ENCODE results near the gene CLMN. TPM values are rescaled to one million over a fixed set of nuclear protein-coding genes. Genes with fewer than 3 reads are reported as not detected.

The CLMN gene
- total and polyA plus RNA-seq, 2 of the 8 experiments (the other 6 are each of a cell fraction or from before 2014, with no cell fraction given) = 1.6 to 8.2 TPM

DNA sequence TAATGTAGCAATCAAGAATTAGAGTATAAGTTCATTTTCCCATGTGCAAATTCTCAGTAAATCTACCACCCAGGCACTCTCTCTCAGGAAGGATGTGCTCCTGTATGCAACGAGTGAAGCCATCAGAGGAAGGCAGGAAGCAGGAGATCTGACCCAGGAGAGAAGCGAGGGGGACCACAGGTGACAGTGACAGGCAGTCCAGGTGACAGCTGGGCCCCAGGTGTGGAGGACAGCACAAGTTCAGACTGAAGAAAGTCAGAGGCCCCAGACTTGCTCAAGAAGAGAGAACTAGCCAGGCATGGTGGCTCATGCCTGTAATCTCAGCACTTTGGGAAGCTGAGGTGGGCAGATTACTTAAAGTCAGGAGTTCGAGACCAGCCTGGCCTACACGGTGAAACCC lies 13.8 kb downstream of the CLMN start:
- TF ChIP-seq HDAC6 (IDR thresholded peaks at IDR 0.05; ENCODE audit: low read depth, low read length) (no peak), RFX5 (IDR thresholded peaks at IDR 0.05; ENCODE audit: borderline replicate concordance, low read depth, low read length) (no peak), PHF8 (conservative IDR thresholded peaks at IDR 0.05; ENCODE audit: low read depth, low read length) (no peak)
- Histone ChIP-seq H3K23ac (ENCODE audit: insufficient read length) (no peak overlapping the region), H3K23me2 (ENCODE audit: low read depth, low read length) (no peaks in the 10 kb centered on the region), H3K36me3 (ENCODE audit: control insufficient read depth in 2 of 4, insufficient read depth in 4 of 4, low read length in 3 of 4) (no peaks in the 10 kb centered on the region), H2AFZ (ENCODE audit: low read length) (no peak overlapping the region), H2BK12ac (ENCODE audit: low read depth, low read length) (no peak overlapping the region), H3K18ac (ENCODE audit: extremely low read depth, low read length) (no peak overlapping the region), H2BK120ac (replicated peaks; ENCODE audit: low read depth, low read length) (no peak overlapping the region), H4K5ac (ENCODE audit: insufficient read length, low read depth, low read length) (no peak overlapping the region), H3K56ac (replicated peaks; ENCODE audit: insufficient read length, low read depth, low read length) (no peak overlapping the region), H2AK5ac (ENCODE audit: low read depth, low read length) (no peak overlapping the region), H3K9me3 (ENCODE audit: insufficient read depth in 2 of 2, low read depth in 1 of 2, low read length in 1 of 2) (no peaks in the 10 kb centered on the region), H2BK20ac (ENCODE audit: low read length) (no peak overlapping the region), H3K4me3 (ENCODE audit: extremely low read depth in 1 of 4, insufficient read depth in 2 of 4, low read depth in 3 of 4, low read length in 4 of 4) (no peak overlapping the region), H3K27ac (ENCODE audit: low read depth, low read length) (no peak overlapping the region), H4K20me1 (replicated peaks in 1 of 2; ENCODE audit: control insufficient read depth in 1 of 2, insufficient read depth in 2 of 2, low read length in 2 of 2) (peaks cover 0 to 2% of the 10 kb centered on the region in 2 experiments), H3K4ac (replicated peaks; ENCODE audit: insufficient read length, low read depth, low read length) (no peak overlapping the region), H2BK15ac (ENCODE audit: low read length) (no peak overlapping the region), H4K91ac (replicated peaks; ENCODE audit: insufficient read length, low read length) (no peak overlapping the region), H3K4me2 (ENCODE audit: insufficient read depth in 1 of 2, low read depth in 2 of 2, low read length in 2 of 2) (no peak overlapping the region), H3K79me2 (ENCODE audit: control insufficient read depth in 1 of 2, insufficient read depth in 2 of 2, low read length in 2 of 2) (no peaks in the 10 kb centered on the region), H3K27me3 (replicated peaks in 1 of 4; ENCODE audit: control insufficient read depth in 3 of 4, extremely low read depth in 1 of 4, insufficient read depth in 3 of 4, low read length in 3 of 4) (no peaks in the 10 kb centered on the region), H3K79me1 (ENCODE audit: low read depth, low read length) (no peaks in the 10 kb centered on the region), H3K4me1 (replicated peaks in 1 of 4; ENCODE audit: control insufficient read depth in 3 of 4, insufficient read depth in 4 of 4, low read length in 3 of 4) (no peaks in the 10 kb centered on the region), H2BK5ac (ENCODE audit: low read depth, low read length) (no peak overlapping the region), H3K14ac (ENCODE audit: insufficient read length) (no peak overlapping the region), H3K9ac (replicated peaks in 1 of 4; ENCODE audit: extremely low read depth in 1 of 4, low read depth in 3 of 4, low read length in 3 of 4) (no peak overlapping the region), H4K8ac (ENCODE audit: extremely low read depth, insufficient read depth, low read length) (no peak overlapping the region)
- no peak for DNase-seq (ENCODE audit: low read depth in 1 of 2, low spot score in 2 of 2)
- WGBS, 2 experiments (ENCODE audit: extremely low coverage in 1 of 2, insufficient coverage in 1 of 2, insufficient read length in 1 of 2, insufficient replicate concordance in 2 of 2, low coverage in 1 of 2, low lambda C conversion rate in 2 of 2, missing lambda C conversion rate in 1 of 2) = 85% methylated on average over 4 of the region's 4 CpGs; no CpG with 5 or more reads in 1 of the 2 experiments
- CTCF ChIA-PET (ENCODE audit: partially characterized antibody) = interaction anchor here (1.0 to 1.5 kb wide), 7 partner anchors 11 to 194 kb away, joined by 3 to 5 read pairs (median 3); partner anchors contain the start of gene CLMN
- FAIRE-seq = no peak
- POLR2A ChIA-PET (ENCODE audit: partially characterized antibody) = interaction anchor here (1.6 kb wide), 1 partner anchor 9 kb away, joined by 4 read pairs; no protein-coding TSS in a partner anchor

Data from H1 (cell line).